ENCODE measurements around the gene SLC16A12.

DNA sequence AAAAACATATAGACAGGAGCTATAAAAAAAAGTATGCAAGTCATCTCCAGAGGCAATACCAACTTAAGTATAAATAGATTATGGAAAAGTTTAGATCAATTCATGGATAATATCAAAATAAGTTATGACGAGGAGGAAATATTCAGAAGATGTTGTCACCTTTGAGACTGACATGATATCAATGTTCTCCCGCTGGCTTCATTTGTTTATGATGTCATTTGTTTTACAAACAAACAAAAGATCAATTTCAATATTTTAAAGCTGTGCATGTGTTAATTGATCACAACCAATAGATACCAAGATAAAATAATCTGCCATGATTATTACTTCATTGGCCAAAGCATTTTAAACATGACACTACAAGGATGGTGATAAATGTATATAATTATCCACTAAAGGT lies 43.5 kb downstream of the SLC16A12 start:
- TF ChIP-seq, protein P1, sequence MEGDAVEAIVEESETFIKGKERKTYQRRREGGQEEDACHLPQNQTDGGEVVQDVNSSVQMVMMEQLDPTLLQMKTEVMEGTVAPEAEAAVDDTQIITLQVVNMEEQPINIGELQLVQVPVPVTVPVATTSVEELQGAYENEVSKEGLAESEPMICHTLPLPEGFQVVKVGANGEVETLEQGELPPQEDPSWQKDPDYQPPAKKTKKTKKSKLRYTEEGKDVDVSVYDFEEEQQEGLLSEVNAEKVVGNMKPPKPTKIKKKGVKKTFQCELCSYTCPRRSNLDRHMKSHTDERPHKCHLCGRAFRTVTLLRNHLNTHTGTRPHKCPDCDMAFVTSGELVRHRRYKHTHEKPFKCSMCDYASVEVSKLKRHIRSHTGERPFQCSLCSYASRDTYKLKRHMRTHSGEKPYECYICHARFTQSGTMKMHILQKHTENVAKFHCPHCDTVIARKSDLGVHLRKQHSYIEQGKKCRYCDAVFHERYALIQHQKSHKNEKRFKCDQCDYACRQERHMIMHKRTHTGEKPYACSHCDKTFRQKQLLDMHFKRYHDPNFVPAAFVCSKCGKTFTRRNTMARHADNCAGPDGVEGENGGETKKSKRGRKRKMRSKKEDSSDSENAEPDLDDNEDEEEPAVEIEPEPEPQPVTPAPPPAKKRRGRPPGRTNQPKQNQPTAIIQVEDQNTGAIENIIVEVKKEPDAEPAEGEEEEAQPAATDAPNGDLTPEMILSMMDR (conservative IDR thresholded peaks at IDR 0.05; ENCODE audit: low read length): no peak
- TF ChIP-seq EZH2phosphoT487 (IDR thresholded peaks at IDR 0.05; ENCODE audit: borderline replicate concordance): no peak

All from Loucy (cell line).